Measurements from ENCODE around the gene DEFB126.

DNA sequence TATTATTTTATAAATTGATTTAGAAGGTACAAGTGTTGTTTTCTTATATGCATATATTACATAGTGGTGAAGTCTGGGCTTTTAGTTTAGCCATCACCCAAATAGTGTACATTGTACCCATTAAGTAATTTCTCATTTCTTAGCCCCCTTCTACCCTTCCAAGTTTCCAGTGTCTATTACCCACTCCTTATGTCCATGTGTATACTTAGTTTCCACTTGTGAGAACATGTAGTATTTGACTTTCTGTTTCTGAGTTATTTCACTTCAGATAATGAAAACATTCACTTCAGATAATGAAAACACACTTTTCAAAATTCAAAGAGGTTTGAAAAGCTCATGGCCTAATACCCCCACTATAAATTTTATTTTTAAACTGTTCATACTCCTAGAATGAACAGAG is 40.4 kb upstream of the DEFB126 start:
- TF ChIP-seq, protein P1, sequence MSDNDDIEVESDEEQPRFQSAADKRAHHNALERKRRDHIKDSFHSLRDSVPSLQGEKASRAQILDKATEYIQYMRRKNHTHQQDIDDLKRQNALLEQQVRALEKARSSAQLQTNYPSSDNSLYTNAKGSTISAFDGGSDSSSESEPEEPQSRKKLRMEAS (IDR thresholded peaks at IDR 0.05) = no peak
- no peak for TF ChIP-seq YY1 (IDR thresholded peaks at IDR 0.05)
- no peak for TF ChIP-seq HNF4A (conservative IDR thresholded peaks at IDR 0.05)
- TF ChIP-seq, protein P2, sequence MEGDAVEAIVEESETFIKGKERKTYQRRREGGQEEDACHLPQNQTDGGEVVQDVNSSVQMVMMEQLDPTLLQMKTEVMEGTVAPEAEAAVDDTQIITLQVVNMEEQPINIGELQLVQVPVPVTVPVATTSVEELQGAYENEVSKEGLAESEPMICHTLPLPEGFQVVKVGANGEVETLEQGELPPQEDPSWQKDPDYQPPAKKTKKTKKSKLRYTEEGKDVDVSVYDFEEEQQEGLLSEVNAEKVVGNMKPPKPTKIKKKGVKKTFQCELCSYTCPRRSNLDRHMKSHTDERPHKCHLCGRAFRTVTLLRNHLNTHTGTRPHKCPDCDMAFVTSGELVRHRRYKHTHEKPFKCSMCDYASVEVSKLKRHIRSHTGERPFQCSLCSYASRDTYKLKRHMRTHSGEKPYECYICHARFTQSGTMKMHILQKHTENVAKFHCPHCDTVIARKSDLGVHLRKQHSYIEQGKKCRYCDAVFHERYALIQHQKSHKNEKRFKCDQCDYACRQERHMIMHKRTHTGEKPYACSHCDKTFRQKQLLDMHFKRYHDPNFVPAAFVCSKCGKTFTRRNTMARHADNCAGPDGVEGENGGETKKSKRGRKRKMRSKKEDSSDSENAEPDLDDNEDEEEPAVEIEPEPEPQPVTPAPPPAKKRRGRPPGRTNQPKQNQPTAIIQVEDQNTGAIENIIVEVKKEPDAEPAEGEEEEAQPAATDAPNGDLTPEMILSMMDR (IDR thresholded peaks at IDR 0.05; ENCODE audit: low read depth, low read length, missing input control) = no peak
- no peak for TF ChIP-seq RAD21 (IDR thresholded peaks at IDR 0.05)
- no peak for TF ChIP-seq SP1 (IDR thresholded peaks at IDR 0.05)
- no peak for TF ChIP-seq TAF1 (conservative IDR thresholded peaks at IDR 0.05)
- TF ChIP-seq, protein P3, sequence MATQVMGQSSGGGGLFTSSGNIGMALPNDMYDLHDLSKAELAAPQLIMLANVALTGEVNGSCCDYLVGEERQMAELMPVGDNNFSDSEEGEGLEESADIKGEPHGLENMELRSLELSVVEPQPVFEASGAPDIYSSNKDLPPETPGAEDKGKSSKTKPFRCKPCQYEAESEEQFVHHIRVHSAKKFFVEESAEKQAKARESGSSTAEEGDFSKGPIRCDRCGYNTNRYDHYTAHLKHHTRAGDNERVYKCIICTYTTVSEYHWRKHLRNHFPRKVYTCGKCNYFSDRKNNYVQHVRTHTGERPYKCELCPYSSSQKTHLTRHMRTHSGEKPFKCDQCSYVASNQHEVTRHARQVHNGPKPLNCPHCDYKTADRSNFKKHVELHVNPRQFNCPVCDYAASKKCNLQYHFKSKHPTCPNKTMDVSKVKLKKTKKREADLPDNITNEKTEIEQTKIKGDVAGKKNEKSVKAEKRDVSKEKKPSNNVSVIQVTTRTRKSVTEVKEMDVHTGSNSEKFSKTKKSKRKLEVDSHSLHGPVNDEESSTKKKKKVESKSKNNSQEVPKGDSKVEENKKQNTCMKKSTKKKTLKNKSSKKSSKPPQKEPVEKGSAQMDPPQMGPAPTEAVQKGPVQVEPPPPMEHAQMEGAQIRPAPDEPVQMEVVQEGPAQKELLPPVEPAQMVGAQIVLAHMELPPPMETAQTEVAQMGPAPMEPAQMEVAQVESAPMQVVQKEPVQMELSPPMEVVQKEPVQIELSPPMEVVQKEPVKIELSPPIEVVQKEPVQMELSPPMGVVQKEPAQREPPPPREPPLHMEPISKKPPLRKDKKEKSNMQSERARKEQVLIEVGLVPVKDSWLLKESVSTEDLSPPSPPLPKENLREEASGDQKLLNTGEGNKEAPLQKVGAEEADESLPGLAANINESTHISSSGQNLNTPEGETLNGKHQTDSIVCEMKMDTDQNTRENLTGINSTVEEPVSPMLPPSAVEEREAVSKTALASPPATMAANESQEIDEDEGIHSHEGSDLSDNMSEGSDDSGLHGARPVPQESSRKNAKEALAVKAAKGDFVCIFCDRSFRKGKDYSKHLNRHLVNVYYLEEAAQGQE (IDR thresholded peaks at IDR 0.05) = no peak
- no peak for TF ChIP-seq HNF4G (IDR thresholded peaks at IDR 0.05)
- TF ChIP-seq, protein P4, sequence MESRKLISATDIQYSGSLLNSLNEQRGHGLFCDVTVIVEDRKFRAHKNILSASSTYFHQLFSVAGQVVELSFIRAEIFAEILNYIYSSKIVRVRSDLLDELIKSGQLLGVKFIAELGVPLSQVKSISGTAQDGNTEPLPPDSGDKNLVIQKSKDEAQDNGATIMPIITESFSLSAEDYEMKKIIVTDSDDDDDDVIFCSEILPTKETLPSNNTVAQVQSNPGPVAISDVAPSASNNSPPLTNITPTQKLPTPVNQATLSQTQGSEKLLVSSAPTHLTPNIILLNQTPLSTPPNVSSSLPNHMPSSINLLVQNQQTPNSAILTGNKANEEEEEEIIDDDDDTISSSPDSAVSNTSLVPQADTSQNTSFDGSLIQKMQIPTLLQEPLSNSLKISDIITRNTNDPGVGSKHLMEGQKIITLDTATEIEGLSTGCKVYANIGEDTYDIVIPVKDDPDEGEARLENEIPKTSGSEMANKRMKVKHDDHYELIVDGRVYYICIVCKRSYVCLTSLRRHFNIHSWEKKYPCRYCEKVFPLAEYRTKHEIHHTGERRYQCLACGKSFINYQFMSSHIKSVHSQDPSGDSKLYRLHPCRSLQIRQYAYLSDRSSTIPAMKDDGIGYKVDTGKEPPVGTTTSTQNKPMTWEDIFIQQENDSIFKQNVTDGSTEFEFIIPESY (IDR thresholded peaks at IDR 0.05) = no peak
- TF ChIP-seq GABPA (IDR thresholded peaks at IDR 0.05 in 1 of 2, conservative IDR thresholded peaks at IDR 0.05 in 1 of 2) = no peak
- no peak for TF ChIP-seq EGR1 (IDR thresholded peaks at IDR 0.05; ENCODE audit: low read depth in 2 of 2)
- no peak for TF ChIP-seq NR2F2 (IDR thresholded peaks at IDR 0.05)
